Measurements from ENCODE around the gene BMP7. TPM values are rescaled to one million over a fixed set of nuclear protein-coding genes. Genes with fewer than 3 reads are reported as not detected.

The BMP7 gene
- total and polyA plus RNA-seq, 2 donors (not counting 3 experiments of a cell fraction or from before 2014, with no cell fraction given) = not detected

DNA sequence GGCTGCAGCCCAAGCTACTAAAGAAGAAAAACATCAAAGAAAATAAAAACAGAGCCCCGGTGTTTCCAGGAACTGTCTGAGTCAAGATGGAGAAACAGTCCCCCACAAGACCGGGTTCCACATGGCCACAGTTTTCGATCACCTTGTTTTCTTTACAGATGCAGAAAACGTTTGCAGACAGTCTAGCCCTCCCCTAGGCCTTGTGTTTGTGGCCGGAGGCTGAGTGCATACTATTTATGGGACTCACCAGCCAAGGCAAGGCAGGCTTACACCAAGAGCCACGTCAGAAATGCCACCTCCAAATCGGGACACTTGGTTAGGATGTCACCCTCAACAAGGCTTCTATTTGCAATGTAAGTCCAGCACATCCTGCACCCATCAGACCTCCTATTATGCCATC lies 97.3 kb downstream of the BMP7 start:
- H3K9ac ChIP-seq (replicated peaks; ENCODE audit: extremely low read depth, insufficient read depth, low read length) = no peak overlapping the region
- dilution Hi-C loops (cut with MboI; ENCODE audit: extremely low pct_ligation_motif_present, low sequenced_read_pairs) (no loop called here), intact Hi-C loops (cut with micrococcal nuclease) (no loop called here)
- no peaks in the 10 kb centered on the region for H4K20me1 ChIP-seq (replicated peaks; ENCODE audit: control insufficient read depth, extremely low read depth, insufficient read depth, low read length)
- H3K36me3 ChIP-seq (ENCODE audit: control insufficient read depth in 2 of 2, extremely low read depth in 1 of 2, insufficient read depth in 2 of 2, low read length in 2 of 2) = no peaks in the 10 kb centered on the region
- no peak overlapping the region for H2AFZ ChIP-seq (ENCODE audit: low read depth, low read length)
- no peak overlapping the region for H3K27ac ChIP-seq (ENCODE audit: insufficient read depth, low read depth, low read length)
- no peak overlapping the region for H3K4me2 ChIP-seq (ENCODE audit: insufficient read depth, low read length)
- no peaks in the 10 kb centered on the region for H3K9me3 ChIP-seq (replicated peaks; ENCODE audit: control insufficient read depth, insufficient read depth, low read length)
- no peak overlapping the region for H3K4me3 ChIP-seq (replicated peaks in 1 of 3; ENCODE audit: insufficient read depth in 1 of 3, low read depth in 1 of 3, low read length in 3 of 3)
- H3K4me1 ChIP-seq (ENCODE audit: control insufficient read depth, extremely low read depth, insufficient read depth, low read length) = no peaks in the 10 kb centered on the region
- CTCF ChIA-PET = no interaction called here
- DNase-seq (ENCODE audit: low read depth, low spot score) (no peak), FAIRE-seq (no peak)
- no peaks in the 10 kb centered on the region for H3K9me1 ChIP-seq (replicated peaks; ENCODE audit: control insufficient read depth, extremely low read depth, insufficient read depth, low read length)
- no peaks in the 10 kb centered on the region for H3K27me3 ChIP-seq (ENCODE audit: control insufficient read depth in 2 of 2, insufficient read depth in 2 of 2, low read length in 2 of 2)
- BruUV-seq (replicated peaks) = no TSS peak
- TF ChIP-seq CTCF (IDR thresholded peaks at IDR 0.05; ENCODE audit: extremely low read depth in 1 of 2, insufficient read depth in 1 of 2, low read depth in 1 of 2, low read length in 2 of 2) (no peak), POLR2AphosphoS5 (IDR thresholded peaks at IDR 0.05; ENCODE audit: insufficient read depth, low read depth, low read length) (no peak), POLR2A (IDR thresholded peaks at IDR 0.05; ENCODE audit: low read depth, low read length) (no peak), EZH2 (IDR thresholded peaks at IDR 0.05; ENCODE audit: borderline replicate concordance, low read depth, low read length, severe bottlenecking) (no peak), MYC (IDR thresholded peaks at IDR 0.05; ENCODE audit: low read depth, low read length) (no peak)
- TF ChIP-seq, protein P1, sequence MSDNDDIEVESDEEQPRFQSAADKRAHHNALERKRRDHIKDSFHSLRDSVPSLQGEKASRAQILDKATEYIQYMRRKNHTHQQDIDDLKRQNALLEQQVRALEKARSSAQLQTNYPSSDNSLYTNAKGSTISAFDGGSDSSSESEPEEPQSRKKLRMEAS (IDR thresholded peaks at IDR 0.05; ENCODE audit: insufficient read depth, insufficient read length) = no peak
- H3K79me2 ChIP-seq (ENCODE audit: control insufficient read depth, insufficient read depth, low read length) = no peaks in the 10 kb centered on the region
- POLR2A ChIA-PET = no interaction called here

Measured in endothelial cell of umbilical vein (primary cell).